ENCODE data around the gene CYP2C8.
A peak's percentile ranks its signal among the peaks of the same experiment; 100 is the strongest.

CYP2C8 gene

DNA sequence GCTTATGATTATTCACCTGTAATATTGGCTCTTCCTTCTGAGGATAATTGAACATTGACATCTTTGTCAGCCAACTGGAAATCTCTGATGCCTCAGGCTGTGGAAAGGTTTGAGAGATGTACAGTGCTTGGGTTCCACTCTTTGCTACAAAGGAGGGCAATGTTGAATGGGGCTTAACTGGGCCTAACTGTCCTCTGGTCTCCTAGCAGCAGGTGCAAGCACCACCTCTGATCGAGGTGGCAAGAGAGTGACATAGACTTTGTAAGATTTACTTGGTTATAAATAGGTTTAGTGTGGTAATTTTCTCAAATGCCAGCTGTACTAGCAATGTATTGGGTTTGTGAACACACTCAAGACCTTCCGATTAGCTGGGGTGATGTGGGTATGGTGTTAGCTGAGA, 21.1 kb downstream of the CYP2C8 start:
- Histone ChIP-seq H3K4me2 (no peak overlapping the region), H3K4me1 (peaks cover 6% of the 10 kb centered on the region; the same call in 1 of the 2 replicates), H3K27me3 (no peaks in the 10 kb centered on the region), H3K4me3 (no peak overlapping the region), H3K9ac (no peak overlapping the region), H3K27ac (no peak overlapping the region), H3K36me3 (no peaks in the 10 kb centered on the region), H4K20me1 (no peaks in the 10 kb centered on the region), H3K9me3 (0 out of 2 replicates have a peak, but pooled peaks cover 4% of the 10 kb centered on the region)
- no peak for TF ChIP-seq Cebpa-rat (IDR thresholded peaks at IDR 0.05)

GRCh38 chr10:95039281-95039680, 30.0 kb downstream of the CYP2C8 start:
- no peak for TF ChIP-seq Cebpa-rat (IDR thresholded peaks at IDR 0.05)
- Histone ChIP-seq H3K9me3 (peaks cover 4% of the 10 kb centered on the region; the same call in 1 of the 2 replicates), H3K4me3 (no peak overlapping the region), H3K4me1 (peaks cover 34% of the 10 kb centered on the region), H3K9ac (no peak overlapping the region), H3K27ac (no peak overlapping the region), H4K20me1 (no peaks in the 10 kb centered on the region), H3K36me3 (no peaks in the 10 kb centered on the region), H3K27me3 (no peaks in the 10 kb centered on the region), H3K4me2 (no peak overlapping the region)

- Histone ChIP-seq H3K27me3 (no peaks in the 10 kb centered on the region), H4K20me1 (no peaks in the 10 kb centered on the region), H3K27ac (peak overlapping the region; percentile 33; the same call in 1 of the 2 replicates), H3K36me3 (no peaks in the 10 kb centered on the region), H3K4me2 (peak overlapping the region; percentile 75), H3K4me1 (peaks cover 34% of the 10 kb centered on the region), H3K9ac (no peak overlapping the region), H3K4me3 (no peak overlapping the region), H3K9me3 (peaks cover 4% of the 10 kb centered on the region; the same call in 1 of the 2 replicates)
- TF ChIP-seq Cebpa-rat (IDR thresholded peaks at IDR 0.05) = no peak
These were observed 33.7 kb downstream of the CYP2C8 start for GRCh38 chr10:95035332-95036295.

- Histone ChIP-seq H3K27me3 (no peaks in the 10 kb centered on the region), H3K4me2 (no peak overlapping the region)
- no peak for TF ChIP-seq Cebpa-rat (IDR thresholded peaks at IDR 0.05)
These were observed 34.9 kb downstream of the CYP2C8 start for GRCh38 chr10:95034401-95034800.

DNA sequence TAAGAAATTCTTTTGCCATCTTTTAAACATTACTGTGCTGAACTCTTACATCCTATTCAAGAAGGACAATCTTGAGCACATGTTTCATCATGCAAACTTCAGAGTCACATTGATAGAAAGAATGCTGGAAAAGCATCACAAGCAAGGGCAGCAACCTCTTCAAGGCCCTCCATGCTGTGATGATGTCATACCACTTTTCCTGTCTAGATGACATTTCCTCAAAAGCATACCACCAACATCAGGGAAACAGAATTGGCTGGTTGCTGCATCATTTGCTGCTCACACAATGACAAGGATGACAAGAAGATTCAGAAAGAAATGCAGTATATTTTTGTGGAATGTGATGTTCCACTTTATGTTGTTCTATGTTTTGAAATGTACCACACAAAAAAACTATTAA, 37.6 kb downstream of the CYP2C8 start:
- no peaks in the 10 kb centered on the region for H3K9me3 ChIP-seq
- peaks cover 17% of the 10 kb centered on the region for H3K4me1 ChIP-seq
- no peak for TF ChIP-seq Cebpa-rat (IDR thresholded peaks at IDR 0.05)
- H3K36me3 ChIP-seq = no peaks in the 10 kb centered on the region
- no peak overlapping the region for H3K27ac ChIP-seq
- H4K20me1 ChIP-seq = no peaks in the 10 kb centered on the region
- no peak overlapping the region for H3K9ac ChIP-seq
- no peaks in the 10 kb centered on the region for H3K27me3 ChIP-seq
- no peak overlapping the region for H3K4me3 ChIP-seq
- no peak overlapping the region for H3K4me2 ChIP-seq

More at GRCh38 chr10:95034401-95034800, 34.9 kb downstream of the CYP2C8 start:
- Histone ChIP-seq H3K4me3 (no peak overlapping the region), H3K4me1 (peaks cover 34% of the 10 kb centered on the region), H3K27ac (no peak overlapping the region), H4K20me1 (no peaks in the 10 kb centered on the region), H3K9me3 (peaks cover 4% of the 10 kb centered on the region; the same call in 1 of the 2 replicates), H3K9ac (no peak overlapping the region), H3K36me3 (no peaks in the 10 kb centered on the region)

DNA sequence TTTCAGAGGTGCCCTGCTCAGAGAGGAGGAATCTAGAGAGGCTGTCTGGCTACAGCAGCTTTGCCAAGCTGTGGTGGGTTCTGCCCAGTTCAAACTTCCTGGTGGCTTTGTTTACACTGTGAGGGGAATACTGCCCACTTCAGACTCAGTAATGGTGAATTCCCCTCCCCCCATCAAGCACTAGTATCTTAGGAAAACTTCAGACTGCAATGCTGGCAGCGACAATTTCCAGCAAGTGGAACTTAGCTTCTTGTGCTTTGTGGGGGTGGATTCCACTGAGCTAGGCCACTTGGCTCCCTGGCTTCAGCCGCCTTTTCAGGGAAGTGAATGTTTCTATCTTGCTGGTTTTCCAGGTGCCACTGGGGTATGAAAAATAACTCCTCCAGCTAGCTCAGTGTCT, 42.8 kb downstream of the CYP2C8 start:
- Histone ChIP-seq H3K9ac (no peak overlapping the region), H3K4me2 (no peak overlapping the region; the same call in 1 of the 2 replicates), H4K20me1 (no peaks in the 10 kb centered on the region), H3K27ac (no peak overlapping the region), H3K9me3 (no peaks in the 10 kb centered on the region), H3K4me1 (peaks cover 6% of the 10 kb centered on the region; the same call in 1 of the 2 replicates), H3K36me3 (no peaks in the 10 kb centered on the region), H3K27me3 (no peaks in the 10 kb centered on the region), H3K4me3 (no peak overlapping the region)
- TF ChIP-seq Cebpa-rat (IDR thresholded peaks at IDR 0.05) = no peak

DNA sequence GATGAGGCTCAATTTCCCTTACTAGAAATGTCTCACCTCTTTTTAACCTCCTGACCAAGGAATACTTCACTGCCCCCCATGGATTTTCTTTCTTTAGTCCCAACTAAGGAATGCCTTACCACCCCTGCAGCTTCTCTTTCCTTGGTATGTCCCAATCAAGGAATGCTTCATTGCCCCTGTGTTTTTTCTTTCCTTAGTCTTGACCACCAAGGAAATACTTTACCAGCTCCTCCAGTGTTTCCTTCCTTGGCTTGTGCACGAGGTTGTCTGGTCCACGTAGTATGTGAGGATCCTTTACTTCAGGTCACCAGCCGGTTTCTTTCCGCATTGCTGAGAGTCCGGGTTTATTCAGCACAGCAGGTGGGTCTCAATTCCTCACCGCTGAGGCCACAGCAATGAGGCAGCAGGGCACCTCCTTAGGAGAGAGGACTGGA, 71.5 kb downstream of the CYP2C8 start:
- TF ChIP-seq Cebpa-rat (IDR thresholded peaks at IDR 0.05) = no peak
- Histone ChIP-seq H3K4me1 (no peaks in the 10 kb centered on the region), H3K9ac (no peak overlapping the region), H3K4me3 (no peak overlapping the region), H3K36me3 (no peaks in the 10 kb centered on the region), H4K20me1 (no peaks in the 10 kb centered on the region), H3K27me3 (no peaks in the 10 kb centered on the region), H3K9me3 (0 out of 2 replicates have a peak, but pooled peaks cover 2% of the 10 kb centered on the region), H3K4me2 (no peak overlapping the region), H3K27ac (no peak overlapping the region)

- Histone ChIP-seq H3K27me3 (no peaks in the 10 kb centered on the region), H3K9me3 (peaks cover 27% of the 10 kb centered on the region), H3K27ac (no peak overlapping the region), H3K9ac (no peak overlapping the region), H3K4me3 (no peak overlapping the region), H3K36me3 (no peaks in the 10 kb centered on the region), H3K4me2 (no peak overlapping the region), H4K20me1 (no peaks in the 10 kb centered on the region), H3K4me1 (no peaks in the 10 kb centered on the region)
- no peak for TF ChIP-seq Cebpa-rat (IDR thresholded peaks at IDR 0.05)
These were observed 76.5 kb downstream of the CYP2C8 start for GRCh38 chr10:94992811-94993210.

DNA sequence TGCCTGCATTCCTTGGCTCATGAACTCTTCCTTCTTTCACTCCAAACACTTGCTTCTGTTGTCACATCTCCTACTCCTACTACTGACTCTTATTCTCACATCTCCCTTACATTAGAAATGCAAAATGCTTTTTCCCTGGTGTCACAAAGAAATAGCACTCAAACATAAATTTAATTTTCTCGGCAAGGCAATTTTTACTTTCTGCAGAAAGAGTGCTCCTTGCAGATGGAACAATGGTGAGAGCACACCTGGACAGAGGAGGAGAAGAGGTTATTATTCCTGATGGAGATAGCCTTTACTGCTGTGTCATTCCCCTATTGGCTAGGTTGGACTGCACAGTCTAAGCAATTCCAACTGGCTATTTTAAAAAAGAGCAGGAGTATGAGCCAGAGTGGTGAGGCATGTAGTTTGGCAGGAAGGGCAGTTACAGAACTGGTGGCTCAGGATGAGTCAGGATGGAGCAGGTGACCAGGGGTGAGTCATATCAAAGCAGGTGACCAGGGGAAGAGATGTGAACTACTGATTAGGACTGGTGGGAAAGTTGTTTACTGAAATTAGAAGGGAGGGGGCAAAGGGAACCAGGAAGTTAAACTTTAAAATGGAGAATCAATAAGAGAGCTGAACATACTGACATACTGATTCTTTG, 77.9 kb downstream of the CYP2C8 start:
- no peak for TF ChIP-seq Cebpa-rat (IDR thresholded peaks at IDR 0.05)
- Histone ChIP-seq H3K4me2 (no peak overlapping the region), H3K27ac (no peak overlapping the region), H4K20me1 (no peaks in the 10 kb centered on the region), H3K4me3 (no peak overlapping the region), H3K4me1 (no peaks in the 10 kb centered on the region), H3K9me3 (peaks cover 27% of the 10 kb centered on the region), H3K27me3 (no peaks in the 10 kb centered on the region), H3K36me3 (no peaks in the 10 kb centered on the region), H3K9ac (no peak overlapping the region)

DNA sequence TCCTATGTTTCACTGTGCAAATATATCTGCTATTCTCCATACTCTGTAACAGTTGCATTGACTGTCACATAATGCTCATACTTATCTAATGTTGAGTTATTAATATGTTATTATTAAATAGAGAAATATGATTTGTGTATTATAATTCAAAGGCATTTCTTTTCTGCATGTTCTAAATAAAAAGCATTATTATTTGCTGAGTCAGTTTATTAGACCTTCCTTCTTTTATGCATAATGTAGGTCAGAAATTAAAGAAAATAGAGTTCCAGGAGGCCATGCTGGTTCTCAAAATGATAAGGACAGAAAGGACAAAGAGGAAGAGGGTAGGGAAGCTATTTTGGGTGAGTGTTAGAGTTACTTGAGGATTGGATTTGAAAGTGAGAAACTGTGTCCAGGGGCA, 80.1 kb downstream of the CYP2C8 start:
- no peak for TF ChIP-seq Cebpa-rat (IDR thresholded peaks at IDR 0.05)
- Histone ChIP-seq H3K27me3 (no peaks in the 10 kb centered on the region), H4K20me1 (no peaks in the 10 kb centered on the region), H3K4me2 (no peak overlapping the region), H3K4me1 (no peaks in the 10 kb centered on the region), H3K9me3 (peaks cover 27% of the 10 kb centered on the region), H3K9ac (no peak overlapping the region), H3K36me3 (no peaks in the 10 kb centered on the region), H3K4me3 (no peak overlapping the region), H3K27ac (no peak overlapping the region)
